ENCODE data around the gene NAB2.

Gene NAB2

DNA sequence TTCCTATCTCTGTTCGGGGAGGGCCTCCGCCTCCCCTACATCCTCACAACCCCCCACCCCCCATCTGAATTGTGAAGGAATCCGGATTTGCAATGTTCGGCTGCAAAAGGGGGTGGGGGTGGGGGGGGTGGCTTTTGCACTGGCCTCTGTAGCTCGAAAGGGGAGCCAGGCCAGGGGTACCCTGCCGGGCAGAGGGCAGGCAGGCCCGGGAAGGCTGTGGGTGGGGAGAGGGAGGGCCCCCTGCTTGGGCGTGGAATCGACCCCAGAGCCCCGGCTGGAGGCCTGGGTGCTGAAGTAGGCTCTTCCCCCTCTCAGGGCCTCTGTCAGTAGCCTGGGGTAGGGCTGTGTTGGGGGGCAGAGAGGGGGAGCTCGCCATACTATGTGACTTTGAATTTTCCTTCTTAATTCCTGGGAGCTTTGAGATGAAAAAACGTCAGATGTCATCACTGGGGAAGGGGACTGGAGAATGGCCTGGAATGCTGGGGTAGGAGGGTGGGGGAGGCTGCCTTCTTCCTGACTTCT, 40.5 kb downstream of the NAB2 start:
- no peak for TF ChIP-seq FOXM1 (IDR thresholded peaks at IDR 0.05; ENCODE audit: borderline replicate concordance, low read depth)
- no peak for TF ChIP-seq TCF12 (IDR thresholded peaks at IDR 0.05; ENCODE audit: low read depth)
- TF ChIP-seq EP300 (IDR thresholded peaks at IDR 0.05; ENCODE audit: borderline replicate concordance), result no peak
- TF ChIP-seq, protein P1, sequence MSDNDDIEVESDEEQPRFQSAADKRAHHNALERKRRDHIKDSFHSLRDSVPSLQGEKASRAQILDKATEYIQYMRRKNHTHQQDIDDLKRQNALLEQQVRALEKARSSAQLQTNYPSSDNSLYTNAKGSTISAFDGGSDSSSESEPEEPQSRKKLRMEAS (IDR thresholded peaks at IDR 0.05), result no peak
- TF ChIP-seq RAD21 (IDR thresholded peaks at IDR 0.05; ENCODE audit: low read depth), result no peak
- TF ChIP-seq, protein P2, sequence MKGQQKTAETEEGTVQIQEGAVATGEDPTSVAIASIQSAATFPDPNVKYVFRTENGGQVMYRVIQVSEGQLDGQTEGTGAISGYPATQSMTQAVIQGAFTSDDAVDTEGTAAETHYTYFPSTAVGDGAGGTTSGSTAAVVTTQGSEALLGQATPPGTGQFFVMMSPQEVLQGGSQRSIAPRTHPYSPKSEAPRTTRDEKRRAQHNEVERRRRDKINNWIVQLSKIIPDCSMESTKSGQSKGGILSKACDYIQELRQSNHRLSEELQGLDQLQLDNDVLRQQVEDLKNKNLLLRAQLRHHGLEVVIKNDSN (IDR thresholded peaks at IDR 0.05), result no peak
- TF ChIP-seq, protein P3, sequence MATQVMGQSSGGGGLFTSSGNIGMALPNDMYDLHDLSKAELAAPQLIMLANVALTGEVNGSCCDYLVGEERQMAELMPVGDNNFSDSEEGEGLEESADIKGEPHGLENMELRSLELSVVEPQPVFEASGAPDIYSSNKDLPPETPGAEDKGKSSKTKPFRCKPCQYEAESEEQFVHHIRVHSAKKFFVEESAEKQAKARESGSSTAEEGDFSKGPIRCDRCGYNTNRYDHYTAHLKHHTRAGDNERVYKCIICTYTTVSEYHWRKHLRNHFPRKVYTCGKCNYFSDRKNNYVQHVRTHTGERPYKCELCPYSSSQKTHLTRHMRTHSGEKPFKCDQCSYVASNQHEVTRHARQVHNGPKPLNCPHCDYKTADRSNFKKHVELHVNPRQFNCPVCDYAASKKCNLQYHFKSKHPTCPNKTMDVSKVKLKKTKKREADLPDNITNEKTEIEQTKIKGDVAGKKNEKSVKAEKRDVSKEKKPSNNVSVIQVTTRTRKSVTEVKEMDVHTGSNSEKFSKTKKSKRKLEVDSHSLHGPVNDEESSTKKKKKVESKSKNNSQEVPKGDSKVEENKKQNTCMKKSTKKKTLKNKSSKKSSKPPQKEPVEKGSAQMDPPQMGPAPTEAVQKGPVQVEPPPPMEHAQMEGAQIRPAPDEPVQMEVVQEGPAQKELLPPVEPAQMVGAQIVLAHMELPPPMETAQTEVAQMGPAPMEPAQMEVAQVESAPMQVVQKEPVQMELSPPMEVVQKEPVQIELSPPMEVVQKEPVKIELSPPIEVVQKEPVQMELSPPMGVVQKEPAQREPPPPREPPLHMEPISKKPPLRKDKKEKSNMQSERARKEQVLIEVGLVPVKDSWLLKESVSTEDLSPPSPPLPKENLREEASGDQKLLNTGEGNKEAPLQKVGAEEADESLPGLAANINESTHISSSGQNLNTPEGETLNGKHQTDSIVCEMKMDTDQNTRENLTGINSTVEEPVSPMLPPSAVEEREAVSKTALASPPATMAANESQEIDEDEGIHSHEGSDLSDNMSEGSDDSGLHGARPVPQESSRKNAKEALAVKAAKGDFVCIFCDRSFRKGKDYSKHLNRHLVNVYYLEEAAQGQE (IDR thresholded peaks at IDR 0.05; ENCODE audit: low read depth), result no peak
- TF ChIP-seq TEAD4 (IDR thresholded peaks at IDR 0.05), result no peak
- no peak for TF ChIP-seq TAF1 (IDR thresholded peaks at IDR 0.05; ENCODE audit: low read depth)
- no peak for TF ChIP-seq EGR1 (IDR thresholded peaks at IDR 0.05)
- TF ChIP-seq CEBPB (IDR thresholded peaks at IDR 0.05), result no peak
- TF ChIP-seq CREB1 (IDR thresholded peaks at IDR 0.05; ENCODE audit: low read depth), result no peak
- no peak for TF ChIP-seq ZBTB7A (IDR thresholded peaks at IDR 0.05; ENCODE audit: low read depth)
- TF ChIP-seq YY1 (IDR thresholded peaks at IDR 0.05; ENCODE audit: low read depth), result no peak
- TF ChIP-seq NFIC (IDR thresholded peaks at IDR 0.05), result no peak

DNA sequence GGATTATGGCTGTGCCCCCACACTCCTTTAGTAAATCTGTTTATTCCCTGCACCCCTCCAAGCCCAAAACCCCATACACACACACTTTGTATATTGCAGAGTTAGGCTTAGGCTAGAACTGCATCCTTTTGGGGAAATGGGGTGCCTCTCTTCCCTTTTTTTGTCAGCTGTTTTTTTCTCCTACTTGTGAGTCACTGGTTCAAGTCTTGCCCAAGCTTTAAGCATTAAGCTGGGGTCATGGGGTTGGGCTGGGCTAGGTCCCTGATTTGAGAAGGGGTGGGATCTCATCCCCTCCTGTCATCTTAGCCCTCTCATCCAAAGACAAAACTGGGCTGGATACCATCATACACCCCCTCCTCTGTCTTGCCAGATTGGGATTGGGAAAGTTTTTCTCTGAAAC, 41.0 kb downstream of the NAB2 start:
- TF ChIP-seq FOXM1 (IDR thresholded peaks at IDR 0.05; ENCODE audit: borderline replicate concordance, low read depth), result no peak
- TF ChIP-seq, protein P3 (IDR thresholded peaks at IDR 0.05; ENCODE audit: low read depth), result no peak
- no peak for TF ChIP-seq TCF12 (IDR thresholded peaks at IDR 0.05; ENCODE audit: low read depth)
- TF ChIP-seq EGR1 (IDR thresholded peaks at IDR 0.05), result no peak
- TF ChIP-seq RAD21 (IDR thresholded peaks at IDR 0.05; ENCODE audit: low read depth), result no peak
- TF ChIP-seq EP300 (IDR thresholded peaks at IDR 0.05; ENCODE audit: borderline replicate concordance), result no peak
- TF ChIP-seq NFIC (IDR thresholded peaks at IDR 0.05), result no peak
- TF ChIP-seq, protein P1 (IDR thresholded peaks at IDR 0.05), result no peak
- no peak for TF ChIP-seq TEAD4 (IDR thresholded peaks at IDR 0.05)
- no peak for TF ChIP-seq CEBPB (IDR thresholded peaks at IDR 0.05)
- TF ChIP-seq, protein P2 (IDR thresholded peaks at IDR 0.05), result no peak
- TF ChIP-seq CREB1 (IDR thresholded peaks at IDR 0.05; ENCODE audit: low read depth), result no peak
- no peak for TF ChIP-seq ZBTB7A (IDR thresholded peaks at IDR 0.05; ENCODE audit: low read depth)
- TF ChIP-seq YY1 (IDR thresholded peaks at IDR 0.05; ENCODE audit: low read depth), result no peak
- no peak for TF ChIP-seq TAF1 (IDR thresholded peaks at IDR 0.05; ENCODE audit: low read depth)

DNA sequence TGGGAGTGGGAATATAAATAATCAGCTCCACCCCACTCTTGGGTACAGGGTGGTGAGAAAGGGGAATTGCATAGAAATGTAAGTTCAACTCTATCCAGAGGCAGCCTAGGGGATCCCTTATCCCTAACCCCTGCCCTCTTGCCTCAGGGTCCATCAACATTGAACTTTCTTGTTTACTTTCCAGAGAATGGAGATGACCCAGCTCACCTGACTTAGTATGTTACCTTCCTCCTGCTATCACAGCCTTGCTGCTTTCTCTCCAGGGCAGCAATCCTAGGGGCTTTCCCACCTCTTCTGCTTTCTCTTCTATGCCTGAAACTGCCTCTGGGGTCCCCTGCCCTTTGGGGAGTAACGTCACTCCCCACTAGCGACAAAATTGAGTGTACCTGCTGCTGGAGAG, 42.0 kb downstream of the NAB2 start:
- TF ChIP-seq, protein P2 (IDR thresholded peaks at IDR 0.05), result no peak
- no peak for TF ChIP-seq TAF1 (IDR thresholded peaks at IDR 0.05; ENCODE audit: low read depth)
- no peak for TF ChIP-seq TCF12 (IDR thresholded peaks at IDR 0.05; ENCODE audit: low read depth)
- TF ChIP-seq, protein P3 (IDR thresholded peaks at IDR 0.05; ENCODE audit: low read depth), result no peak
- no peak for TF ChIP-seq CEBPB (IDR thresholded peaks at IDR 0.05)
- TF ChIP-seq EP300 (IDR thresholded peaks at IDR 0.05; ENCODE audit: borderline replicate concordance), result no peak
- TF ChIP-seq TEAD4 (IDR thresholded peaks at IDR 0.05), result no peak
- TF ChIP-seq, protein P1 (IDR thresholded peaks at IDR 0.05), result no peak
- TF ChIP-seq NFIC (IDR thresholded peaks at IDR 0.05), result no peak
- no peak for TF ChIP-seq RAD21 (IDR thresholded peaks at IDR 0.05; ENCODE audit: low read depth)
- no peak for TF ChIP-seq ZBTB7A (IDR thresholded peaks at IDR 0.05; ENCODE audit: low read depth)
- TF ChIP-seq FOXM1 (IDR thresholded peaks at IDR 0.05; ENCODE audit: borderline replicate concordance, low read depth), result no peak

Data from Ishikawa (cell line).